GM12878 (cell line): ENCODE results near the gene EEPD1. TPM values are rescaled to one million over a fixed set of nuclear protein-coding genes. Genes with fewer than 3 reads are reported as not detected.

ENCODE experiments used
- ATAC-seq: fragments of 200-7000 bp; cut with Tn5 transposase; 3 replicates; pipeline ENCODE4 v1.9.1; 2020; ENCODE audit warnings: mild to moderate bottlenecking, moderate library complexity
- BruUV-seq: library from RNA; stranded (reverse); fragments of 400-500 nt; replicated peaks from 2 replicates; lab custom pipeline; 2021; lab: Mats Ljungman, UMichigan
- CTCF ChIA-PET: fragments of 300-600 bp; sonication (Branson Sonifier 250); formaldehyde crosslinking; extraction: SDS; loops from one replicate; lab custom pipeline; 2021; ENCODE audit warnings: inconsistent platforms; lab: Yijun Ruan, JAX
- POLR2A ChIA-PET: fragments of 350-600 bp; formaldehyde crosslinking; extraction: SDS; loops from one replicate; lab custom pipeline; 2021; ENCODE audit warnings: inconsistent platforms; lab: Charles Lee
- RAD21 ChIA-PET: fragments of 300-600 bp; sonication (Branson Sonifier 250); formaldehyde crosslinking; loops from one replicate; lab custom pipeline; 2023; ENCODE audit warnings: antibody characterized with exemption; ENCODE audit not compliant: unreplicated experiment; lab: Charles Lee
- SMC1A ChIA-PET: fragments of 300-600 bp; sonication (Branson Sonifier 250); formaldehyde crosslinking; loops from one replicate; lab custom pipeline; 2023; ENCODE audit not compliant: unreplicated experiment, uncharacterized antibody; lab: Charles Lee
- DNase-seq: peaks from one replicate; pipeline ENCODE4 v3.0.0-alpha.2; 2011; ENCODE audit warnings: low read depth, low spot score
- FAIRE-seq: peaks from 3 replicates; lab custom pipeline; 2011; peaks lifted over from hg19 to GRCh38; lab: Jason Lieb, UNC
- H2AFZ ChIP-seq: 2 replicates; pipeline ENCODE4 v1.6.0; 2011; ENCODE audit warnings: low read depth, low read length, control low read depth; ENCODE audit not compliant: control insufficient read depth
- H3K27ac ChIP-seq: 2 replicates; pipeline ENCODE4 v1.5.1; 2011; ENCODE audit warnings: control low read depth; ENCODE audit not compliant: control insufficient read depth, insufficient read depth
- H3K27me3 ChIP-seq, 2 experiments: replicated peaks in 1 of 2; 2 replicates each; pipeline versions ENCODE4 v1.6.0 to v1.6.1; 2011; ENCODE audit warnings: low read length in 1 of 2; ENCODE audit not compliant: control insufficient read depth in 2 of 2, insufficient read depth in 2 of 2
- H3K36me3 ChIP-seq, 2 experiments: 2 replicates each; pipeline ENCODE4 v1.5.1; 2011; ENCODE audit warnings: low read length in 1 of 2; ENCODE audit not compliant: control insufficient read depth in 2 of 2, insufficient read depth in 2 of 2
- H3K4me1 ChIP-seq: 2 replicates; pipeline ENCODE4 v1.6.1; 2011; ENCODE audit warnings: mild to moderate bottlenecking, low read length, moderate library complexity, mixed read lengths; ENCODE audit not compliant: control insufficient read depth, insufficient read depth
- H3K4me2 ChIP-seq: 2 replicates; pipeline ENCODE4 v1.6.0; 2011; ENCODE audit warnings: control low read depth; ENCODE audit not compliant: control insufficient read depth, insufficient read depth
- H3K4me3 ChIP-seq: fragments of 200-600 bp; sonication (generic); 2 replicates; pipeline ENCODE4 v1.5.1; 2016
- H3K79me2 ChIP-seq: 2 replicates; pipeline ENCODE4 v1.6.0; 2011; ENCODE audit warnings: low read length; ENCODE audit not compliant: control insufficient read depth, insufficient read depth
- H3K9ac ChIP-seq: 2 replicates; pipeline ENCODE4 v1.8.0; 2011; ENCODE audit warnings: low read length, control low read depth, mixed read lengths; ENCODE audit not compliant: control insufficient read depth, insufficient read depth
- H3K9me3 ChIP-seq: replicated peaks from 3 replicates; pipeline ENCODE4 v1.5.1; 2011; ENCODE audit warnings: mild to moderate bottlenecking, low read length; ENCODE audit not compliant: control insufficient read depth, insufficient read depth
- H4K20me1 ChIP-seq: 2 replicates; pipeline ENCODE4 v1.6.0; 2011; ENCODE audit not compliant: control insufficient read depth, insufficient read depth
- BHLHE40 ChIP-seq, 2 experiments: fragments of 450-650 bp in 1 of 2; IDR thresholded peaks; 2 replicates each; pipeline ENCODE4 v1.6.1; 2011 to 2017; ENCODE audit warnings: low read depth in 2 of 2, borderline replicate concordance in 1 of 2, improper control_type of control experiment in 1 of 2, low read length in 1 of 2, mild to moderate bottlenecking in 1 of 2
- CEBPB ChIP-seq, 2 experiments: fragments of 150-350 bp in 1 of 2; IDR thresholded peaks; 2 replicates each; pipeline ENCODE4 v1.6.1; 2012 to 2014; ENCODE audit warnings: low read depth in 2 of 2, low read length in 2 of 2, borderline replicate concordance in 1 of 2, inconsistent platforms in 1 of 2
- DPF2 ChIP-seq: fragments of 450-650 bp; IDR thresholded peaks from 2 replicates; pipeline ENCODE4 v1.6.1; 2017; ENCODE audit warnings: mild to moderate bottlenecking
- EED ChIP-seq: sonication (generic); IDR thresholded peaks from 2 replicates; pipeline ENCODE4 v1.6.1; 2016; ENCODE audit warnings: antibody characterized with exemption, low read depth
- ETV6 ChIP-seq, 2 experiments: fragments of 450-650 bp in 1 of 2; IDR thresholded peaks in 1 of 2; conservative IDR thresholded peaks in 1 of 2; 2 replicates each; pipeline ENCODE4 v1.6.1; 2014; ENCODE audit warnings: antibody characterized with exemption in 1 of 2, borderline replicate concordance in 1 of 2, low read depth in 1 of 2, mild to moderate bottlenecking in 1 of 2, moderate library complexity in 1 of 2
- FOXM1 ChIP-seq: IDR thresholded peaks from 2 replicates; pipeline ENCODE4 v1.6.1; 2012; ENCODE audit warnings: low read depth, mild to moderate bottlenecking, inconsistent platforms, low read length, moderate library complexity
- IKZF1 ChIP-seq: fragments of 450-650 bp; conservative IDR thresholded peaks from 2 replicates; pipeline ENCODE4 v1.6.1; 2017; ENCODE audit warnings: antibody characterized with exemption, mild to moderate bottlenecking
- KDM1A ChIP-seq: fragments of 200-600 bp; sonication (generic); IDR thresholded peaks from 2 replicates; pipeline ENCODE4 v1.6.1; 2016; ENCODE audit warnings: borderline replicate concordance
- LARP7 ChIP-seq: fragments of 450-650 bp; IDR thresholded peaks from 2 replicates; pipeline ENCODE4 v1.6.1; 2017; ENCODE audit warnings: mild to moderate bottlenecking
- MEF2A ChIP-seq: IDR thresholded peaks from 2 replicates; pipeline ENCODE4 v1.6.1; 2011; ENCODE audit warnings: low read depth, mild to moderate bottlenecking, low read length, moderate library complexity; ENCODE audit not compliant: insufficient read depth
- RAD21 ChIP-seq: IDR thresholded peaks from 2 replicates; pipeline ENCODE4 v1.6.1; 2011; ENCODE audit warnings: mild to moderate bottlenecking, low read depth, low read length, moderate library complexity; ENCODE audit not compliant: insufficient read depth
- SMARCA5 ChIP-seq: fragments of 450-650 bp; IDR thresholded peaks from 2 replicates; pipeline ENCODE4 v1.6.1; 2017; ENCODE audit warnings: mild to moderate bottlenecking
- SMC3 ChIP-seq: IDR thresholded peaks from 2 replicates; pipeline ENCODE4 v1.6.1; 2011; ENCODE audit warnings: low read length, improper control_type of control experiment, borderline replicate concordance
- TBL1XR1 ChIP-seq: IDR thresholded peaks from 2 replicates; pipeline ENCODE4 v1.6.1; 2012; ENCODE audit warnings: low read depth, low read length, improper control_type of control experiment
- TCF3 ChIP-seq: IDR thresholded peaks from 2 replicates; pipeline ENCODE4 v1.6.1; 2012; ENCODE audit warnings: low read depth, mild to moderate bottlenecking, low read length, borderline replicate concordance; ENCODE audit not compliant: insufficient read depth
- YY1 ChIP-seq: IDR thresholded peaks from 2 replicates; pipeline ENCODE4 v1.6.1; 2011; ENCODE audit warnings: low read depth, mild to moderate bottlenecking, low read length
- WGBS: methylation state at CpG from one replicate; pipeline ENCODE4 v1.1.6; 2016; ENCODE audit warnings: low lambda C conversion rate; ENCODE audit not compliant: insufficient replicate concordance, insufficient coverage; ENCODE audit errors: missing lambda C conversion rate; 5-methylcytosine and 5-hydroxymethylcytosine counted together
- in situ Hi-C: fragments of 300-500 bp; cut with MboI; formaldehyde crosslinking; loops from 9 replicates; pipeline ENCODE4 v1.14.3; 2018; ENCODE audit warnings: mixed read lengths
- intact Hi-C: fragments of 100-400 bp; cut with micrococcal nuclease; formaldehyde crosslinking; loops from one replicate; pipeline ENCODE4 v1.14.2; 2022; ENCODE audit not compliant: unreplicated experiment
- polyA plus RNA-seq, 11 experiments: library from polyadenylated mRNA; depleted of rRNA in 4 of 11; unstranded in 6 of 11; stranded (reverse) in 5 of 11; fragments of >200 nt; fragmentation: Nextera tagmentation in 4 of 11; fragmentation: Illumina TruSeq in 1 of 11; extraction: Ambion mirVana in 4 of 11; extraction: Trizol in 1 of 11; gene quantifications; 1 replicate in 1 of 11; 2 replicates in 10 of 11; pipeline versions ENCODE4 v1.2.1 to v1.2.3, GENCODE V29; 2011 to 2016; ENCODE audit warnings: inconsistent platforms in 2 of 11, missing spikeins in 2 of 11, low read depth in 1 of 11
- total RNA-seq, 4 experiments: library from RNA; depleted of rRNA in 3 of 4; stranded (reverse); fragments of >200 nt in 3 of 4; fragmentation: Illumina TruSeq in 1 of 4; extraction: Trizol in 1 of 4; gene quantifications; 2 replicates each; pipeline versions ENCODE4 v1.2.1 to v1.2.3, GENCODE V29; 2013 to 2021
- TF ChIP-seq, protein P1 (sequence below), 3 experiments: IDR thresholded peaks in 2 of 3; conservative IDR thresholded peaks in 1 of 3; 2 replicates each; pipeline ENCODE4 v1.5.1; 2011; ENCODE audit warnings: low read depth in 3 of 3, low read length in 3 of 3, mild to moderate bottlenecking in 3 of 3, control low read depth in 2 of 3, moderate library complexity in 2 of 3, inconsistent platforms in 1 of 3, mixed read lengths in 1 of 3; ENCODE audit not compliant: control insufficient read depth in 2 of 3, insufficient read depth in 1 of 3; ENCODE audit errors: extremely low read depth in 1 of 3

Gene EEPD1
- total and polyA plus RNA-seq, 10 of the 15 experiments (the other 5 are each of a cell fraction or from before 2014, with no cell fraction given): 0.24 to 2.8 (median 0.86) TPM; not detected in 1

DNA sequence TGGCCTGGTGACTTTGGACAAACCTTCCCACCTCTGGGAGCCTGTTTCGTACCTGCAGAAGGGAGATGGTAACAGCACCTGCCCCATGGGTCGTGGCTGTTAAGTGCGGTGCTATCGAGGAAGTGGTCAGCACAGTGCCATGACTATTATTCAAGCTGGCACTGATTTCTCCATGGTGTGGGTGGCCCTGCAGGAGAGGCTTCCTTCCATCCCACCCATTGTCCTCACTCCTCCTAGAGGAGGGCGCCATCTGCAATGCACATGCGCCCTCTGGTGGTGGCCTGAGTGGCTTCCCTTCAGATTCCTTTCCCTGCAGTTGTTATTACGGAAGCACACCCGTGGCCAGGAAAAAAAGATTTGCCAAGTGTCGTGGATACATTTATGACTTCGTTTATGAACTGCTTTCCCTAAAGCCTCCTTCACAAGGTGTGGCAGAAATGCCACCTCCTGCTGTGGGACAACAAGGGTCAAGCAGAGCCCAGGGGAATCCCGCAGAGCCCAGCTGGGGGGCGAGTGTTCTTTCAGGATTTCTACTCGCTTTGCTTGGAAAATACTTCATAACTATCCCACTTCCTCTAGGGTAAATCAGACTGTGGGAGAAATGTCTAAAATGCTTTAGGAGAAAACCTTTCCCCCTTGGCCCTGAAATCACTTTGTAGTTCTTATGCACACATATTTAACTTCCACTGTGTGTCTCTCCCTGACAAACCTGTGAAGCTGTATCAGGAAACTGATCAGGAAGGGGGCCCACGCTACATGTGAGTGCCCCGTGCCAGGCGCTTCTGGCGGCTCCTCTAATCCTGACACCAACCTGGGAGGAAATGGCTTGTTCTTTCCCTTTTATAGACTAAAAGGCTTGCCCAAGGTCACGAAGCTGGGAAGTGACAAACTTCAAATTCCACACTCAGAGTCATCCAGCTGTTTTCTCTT, 138.6 kb downstream of the EEPD1 start:
- no peaks in the 10 kb centered on the region for H4K20me1 ChIP-seq
- no peaks in the 10 kb centered on the region for H3K79me2 ChIP-seq
- ATAC-seq (peak; percentile 83), DNase-seq (no peak), FAIRE-seq (peak; percentile 72)
- H3K4me2 ChIP-seq: peak overlapping the region; percentile 84
- H3K9ac ChIP-seq: peak overlapping the region; percentile 8; the same call in 1 of the 2 replicates
- peak; percentile 44 for TF ChIP-seq IKZF1
- TF ChIP-seq FOXM1: peak; percentile 57; the same call in 1 of the 2 replicates
- no peak for TF ChIP-seq ETV6 (conservative IDR thresholded peaks at IDR 0.05 in 1 of 2, IDR thresholded peaks at IDR 0.05 in 1 of 2; ENCODE audit: borderline replicate concordance in 1 of 2, low read depth in 1 of 2)
- 0 out of 2 replicates have a peak, but pooled peaks have one; percentile 57 for TF ChIP-seq TBL1XR1
- TF ChIP-seq RAD21: peak; percentile 99
- TF ChIP-seq, protein P1, sequence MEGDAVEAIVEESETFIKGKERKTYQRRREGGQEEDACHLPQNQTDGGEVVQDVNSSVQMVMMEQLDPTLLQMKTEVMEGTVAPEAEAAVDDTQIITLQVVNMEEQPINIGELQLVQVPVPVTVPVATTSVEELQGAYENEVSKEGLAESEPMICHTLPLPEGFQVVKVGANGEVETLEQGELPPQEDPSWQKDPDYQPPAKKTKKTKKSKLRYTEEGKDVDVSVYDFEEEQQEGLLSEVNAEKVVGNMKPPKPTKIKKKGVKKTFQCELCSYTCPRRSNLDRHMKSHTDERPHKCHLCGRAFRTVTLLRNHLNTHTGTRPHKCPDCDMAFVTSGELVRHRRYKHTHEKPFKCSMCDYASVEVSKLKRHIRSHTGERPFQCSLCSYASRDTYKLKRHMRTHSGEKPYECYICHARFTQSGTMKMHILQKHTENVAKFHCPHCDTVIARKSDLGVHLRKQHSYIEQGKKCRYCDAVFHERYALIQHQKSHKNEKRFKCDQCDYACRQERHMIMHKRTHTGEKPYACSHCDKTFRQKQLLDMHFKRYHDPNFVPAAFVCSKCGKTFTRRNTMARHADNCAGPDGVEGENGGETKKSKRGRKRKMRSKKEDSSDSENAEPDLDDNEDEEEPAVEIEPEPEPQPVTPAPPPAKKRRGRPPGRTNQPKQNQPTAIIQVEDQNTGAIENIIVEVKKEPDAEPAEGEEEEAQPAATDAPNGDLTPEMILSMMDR (IDR thresholded peaks at IDR 0.05 in 2 of 3, conservative IDR thresholded peaks at IDR 0.05 in 1 of 3; ENCODE audit: control insufficient read depth in 2 of 3, extremely low read depth in 1 of 3, insufficient read depth in 1 of 3, low read depth in 3 of 3, low read length in 3 of 3): peak; percentile 93 to 98 (median 96); a peak in 5 of 6 replicates
- TF ChIP-seq BHLHE40 (IDR thresholded peaks at IDR 0.05; ENCODE audit: borderline replicate concordance in 1 of 2, low read depth in 2 of 2, low read length in 1 of 2): no peak
- no peak for TF ChIP-seq KDM1A
- TF ChIP-seq LARP7: peak; percentile 57; the same call in 1 of the 2 replicates
- no peak for TF ChIP-seq MEF2A
- TF ChIP-seq TCF3: no peak
- TF ChIP-seq SMARCA5: 0 out of 2 replicates have a peak, but pooled peaks have one; percentile 52
- TF ChIP-seq EED: 0 out of 2 replicates have a peak, but pooled peaks have one; percentile 19
- TF ChIP-seq SMC3: peak; percentile 100
- TF ChIP-seq CEBPB (IDR thresholded peaks at IDR 0.05; ENCODE audit: borderline replicate concordance in 1 of 2, low read depth in 2 of 2, low read length in 2 of 2): no peak
- peak; percentile 85 for TF ChIP-seq YY1
- TF ChIP-seq DPF2: peak; percentile 27; the same call in 1 of the 2 replicates
- ChIA-PET RAD21 (interaction anchor here (0.6 to 2.3 kb wide), 20 partner anchors 9 to 890 kb away, joined by 3 to 34 read pairs (median 4); no protein-coding TSS in a partner anchor), POLR2A (no interaction called here), CTCF (interaction anchor here (0.7 to 6.4 kb wide), 36 partner anchors 9 to 392 kb away, joined by 3 to 86 read pairs (median 4); no protein-coding TSS in a partner anchor), SMC1A (interaction anchor here (0.7 to 9.1 kb wide), 21 partner anchors 8 to 318 kb away, joined by 3 to 68 read pairs (median 5); no protein-coding TSS in a partner anchor)
- intact Hi-C loops (loop anchor here (1.0 to 2.0 kb wide), 4 partner anchors 138 to 374 kb away; partner anchors contain the start of gene EEPD1), in situ Hi-C loops (loop anchor here (5.0 to 10.0 kb wide), 2 partner anchors 304 to 367 kb away; no protein-coding TSS in a partner anchor)
- no peaks in the 10 kb centered on the region for H3K27me3 ChIP-seq
- WGBS: 29% methylated on average over 18 of the region's 18 CpGs
- no peaks in the 10 kb centered on the region for H3K9me3 ChIP-seq
- no TSS peak for BruUV-seq
- H2AFZ ChIP-seq: peak overlapping the region; percentile 77
- H3K4me3 ChIP-seq: peak overlapping the region; percentile 35; the same call in 1 of the 2 replicates
- no peak overlapping the region for H3K27ac ChIP-seq
- no peaks in the 10 kb centered on the region for H3K36me3 ChIP-seq
- peaks cover 12% of the 10 kb centered on the region for H3K4me1 ChIP-seq
